ENCODE measurements around the gene STXBP2. TPM values are rescaled to one million over a fixed set of nuclear protein-coding genes. Genes with fewer than 3 reads are reported as not detected.

STXBP2 gene
- total RNA-seq, 1 donor from 2014 or later, result 19.1 TPM

- no peak for DNase-seq
These were observed 24.3 kb upstream of the STXBP2 start for GRCh38 chr19:7612282-7613274.

- no peak for DNase-seq
These were observed 21.8 kb upstream of the STXBP2 start for GRCh38 chr19:7614859-7615741.

- no peak for DNase-seq
These were observed 19.7 kb upstream of the STXBP2 start for GRCh38 chr19:7617172-7617571.

- no peak for DNase-seq
These were observed 19.2 kb upstream of the STXBP2 start for GRCh38 chr19:7617735-7618134.

- DNase-seq, result peak; percentile 10
These were observed 18.6 kb upstream of the STXBP2 start for GRCh38 chr19:7618348-7618747.

GRCh38 chr19:7618771-7619510 is 18.0 kb upstream of the STXBP2 start:
- peak; percentile 73 for DNase-seq

- no peak for DNase-seq
These were observed 17.1 kb upstream of the STXBP2 start for GRCh38 chr19:7619671-7620441.

GRCh38 chr19:7620442-7621412 is 16.2 kb upstream of the STXBP2 start:
- DNase-seq, result no peak

- no peak for DNase-seq
These were observed 13.8 kb upstream of the STXBP2 start for GRCh38 chr19:7622933-7623685.

GRCh38 chr19:7623725-7624603 is 12.9 kb upstream of the STXBP2 start:
- DNase-seq, result no peak

GRCh38 chr19:7624810-7625209 is 12.1 kb upstream of the STXBP2 start:
- DNase-seq, result no peak

GRCh38 chr19:7625763-7626372 is 11.0 kb upstream of the STXBP2 start:
- no peak for DNase-seq

GRCh38 chr19:7627166-7627565 is 9.7 kb upstream of the STXBP2 start:
- DNase-seq, result no peak

GRCh38 chr19:7628589-7629311 is 8.2 kb upstream of the STXBP2 start:
- no peak for DNase-seq

- peak; percentile 100 for DNase-seq
These were observed 7.4 kb upstream of the STXBP2 start, which contains the start of the genes PET100 and XAB2 for GRCh38 chr19:7629347-7630054. Gene PET100 (plus strand): TSS chr19:7629793. CDS start chr19:7629834, 41 bp downstream. Gene XAB2 (minus strand): TSS chr19:7629545. CDS start chr19:7629527, 18 bp downstream.

GRCh38 chr19:7631577-7631976 is 5.3 kb upstream of the STXBP2 start:
- no peak for DNase-seq
